Stimulated activated CD4-positive, alpha-beta T cell treated with anti-CD3 and anti-CD28 coated beads, Interleukin-2, amount 100 ng/mL, for 24 hours (primary cell): ENCODE measurements around the gene ADARB2.
"Not testable (repeated sequence)": the region's sequence is repeated elsewhere in the genome, so short reads cannot be mapped to it uniquely, and the experiment has no call there.

ENCODE experiments used
- DNase-seq, 2 donors: peaks; one replicate each; pipeline ENCODE4 v3.0.0-alpha.2; 2020

Gene ADARB2

GRCh38 chr10:1451362-1451888, 285.9 kb downstream of the ADARB2 start:
- DNase-seq: no peak

GRCh38 chr10:1449572-1450205, 287.6 kb downstream of the ADARB2 start:
- DNase-seq: no peak

DNA sequence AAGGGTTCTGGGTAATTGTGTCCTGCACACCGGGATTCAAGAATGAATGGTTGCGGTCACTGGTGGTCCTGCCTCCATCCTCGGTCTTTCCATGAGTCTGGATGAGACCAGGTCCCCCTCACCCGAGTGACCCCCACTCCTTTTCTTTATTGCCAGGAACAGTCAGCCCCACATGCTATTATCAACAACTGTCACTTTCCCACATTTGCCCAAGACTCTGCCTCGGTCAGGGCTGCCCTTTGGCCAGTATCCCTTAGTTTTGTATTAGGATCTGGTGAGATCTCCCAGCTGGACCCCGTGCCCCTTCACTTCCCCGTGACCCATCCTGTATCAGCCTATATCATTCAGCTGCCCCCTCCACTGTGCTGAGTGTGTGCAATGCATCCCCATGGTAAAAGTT, 288.3 kb downstream of the ADARB2 start:
- DNase-seq: no peak

DNA sequence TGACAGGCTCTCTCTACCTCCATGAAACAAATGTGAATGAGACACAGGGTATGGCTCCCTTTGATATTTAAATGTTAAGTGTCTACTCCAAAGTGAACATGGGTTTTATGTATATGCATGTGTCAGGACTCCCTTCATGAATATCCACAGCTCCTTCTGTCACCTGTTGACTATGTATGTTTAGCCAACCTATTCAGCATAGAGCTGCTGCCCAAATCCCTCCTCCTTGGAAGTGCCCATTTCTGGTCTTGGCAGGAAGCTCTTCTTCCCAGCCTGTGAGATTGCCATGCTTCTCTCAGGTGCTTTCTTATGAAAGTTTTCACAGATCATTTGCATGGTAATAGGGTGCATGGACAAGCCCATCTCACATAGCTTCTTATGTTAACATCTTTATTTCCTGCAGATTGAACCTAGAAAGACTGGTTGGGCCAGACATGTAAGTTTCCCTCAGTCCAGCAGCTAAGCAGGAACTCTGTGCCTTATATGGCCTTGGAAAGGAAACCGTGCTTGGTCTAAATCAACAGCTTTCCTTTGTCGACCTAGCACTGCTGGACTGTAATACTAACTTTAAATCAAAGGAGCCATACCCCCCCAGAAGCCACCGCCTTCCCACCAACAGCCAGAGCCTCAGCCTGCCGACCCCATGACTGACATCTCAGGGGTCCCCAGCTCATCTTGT, 288.9 kb downstream of the ADARB2 start:
- no peak for DNase-seq

GRCh38 chr10:1444826-1445225, 292.5 kb downstream of the ADARB2 start:
- no peak for DNase-seq

DNA sequence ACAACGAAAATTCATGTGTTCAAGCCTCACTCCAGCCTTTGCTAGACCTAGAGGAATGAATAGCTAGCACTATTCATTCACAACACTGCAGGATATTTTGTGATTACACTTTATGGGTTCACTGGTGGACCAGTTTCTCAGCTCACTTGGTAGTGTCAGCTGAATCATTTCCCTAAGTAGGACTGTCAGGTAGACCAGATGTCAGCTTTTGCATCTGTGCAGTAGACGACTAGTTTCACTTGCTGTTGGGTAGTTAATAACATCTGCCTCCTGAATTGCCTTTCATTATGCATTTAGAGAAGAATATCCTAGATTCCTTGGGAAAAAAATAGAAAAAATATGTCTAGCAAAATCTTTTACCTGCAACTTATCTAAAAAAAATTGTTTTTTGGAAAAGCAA, 296.4 kb downstream of the ADARB2 start:
- DNase-seq: no peak

DNA sequence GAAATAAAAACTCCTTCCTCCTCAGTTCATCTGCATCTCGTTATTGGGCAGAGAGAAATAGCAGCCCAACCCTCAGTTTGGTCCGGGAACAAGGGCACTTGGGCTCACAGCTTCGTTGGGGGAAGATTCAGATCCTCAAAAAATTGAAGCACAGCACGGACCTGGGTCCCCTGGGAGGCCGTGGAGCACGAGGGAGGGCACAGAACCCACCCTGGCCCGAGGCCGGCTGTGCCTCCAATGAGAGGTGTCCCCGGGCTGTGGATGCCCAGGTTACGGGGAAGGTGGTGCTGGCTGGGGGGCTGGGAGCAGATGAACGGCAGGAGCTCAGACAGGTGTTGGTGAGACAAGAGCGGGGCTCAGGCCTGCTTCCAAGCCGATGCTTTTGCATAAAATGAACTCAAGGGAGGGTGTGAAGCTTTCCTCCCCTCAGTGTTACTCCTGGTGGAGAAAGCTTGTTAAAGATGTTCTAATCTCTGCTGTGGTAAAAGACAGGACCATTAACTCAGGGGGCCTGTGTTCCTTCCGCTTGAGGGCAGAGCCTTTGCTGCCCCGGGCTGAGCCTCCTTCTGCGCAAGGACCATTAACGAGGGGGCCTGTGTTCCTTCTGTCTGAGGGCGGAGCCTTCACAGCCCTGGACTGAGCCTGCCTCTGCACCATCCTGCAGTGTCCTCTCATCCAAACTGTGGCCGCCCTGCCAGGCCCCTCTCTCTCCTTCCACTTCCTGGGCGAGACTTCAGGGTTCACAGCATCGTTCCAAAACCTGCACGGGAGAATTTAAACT, 302.2 kb downstream of the ADARB2 start:
- DNase-seq: no peak

GRCh38 chr10:1434202-1434601, 303.1 kb downstream of the ADARB2 start:
- DNase-seq: no peak

- no peak for DNase-seq
Measured at GRCh38 chr10:1432161-1432560, 305.2 kb downstream of the ADARB2 start.

DNA sequence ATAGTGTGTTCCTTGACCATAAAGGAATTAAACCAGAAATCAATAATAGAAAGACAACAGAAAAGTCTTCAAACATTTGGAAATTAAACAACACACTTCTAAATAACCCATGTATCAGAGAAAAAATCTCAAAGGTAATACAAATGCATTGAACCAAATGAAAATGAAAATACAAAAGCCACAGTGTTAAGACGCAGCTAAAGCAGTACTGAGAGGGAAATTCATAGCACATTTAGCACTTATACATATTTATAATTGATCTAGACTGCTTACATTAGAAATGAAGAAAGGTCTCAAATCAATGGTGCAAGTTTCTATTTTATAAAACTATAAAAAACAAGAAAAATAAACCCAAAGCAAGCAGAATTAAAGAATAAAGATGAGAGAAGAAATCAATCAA, 306.1 kb downstream of the ADARB2 start:
- no peak for DNase-seq

DNA sequence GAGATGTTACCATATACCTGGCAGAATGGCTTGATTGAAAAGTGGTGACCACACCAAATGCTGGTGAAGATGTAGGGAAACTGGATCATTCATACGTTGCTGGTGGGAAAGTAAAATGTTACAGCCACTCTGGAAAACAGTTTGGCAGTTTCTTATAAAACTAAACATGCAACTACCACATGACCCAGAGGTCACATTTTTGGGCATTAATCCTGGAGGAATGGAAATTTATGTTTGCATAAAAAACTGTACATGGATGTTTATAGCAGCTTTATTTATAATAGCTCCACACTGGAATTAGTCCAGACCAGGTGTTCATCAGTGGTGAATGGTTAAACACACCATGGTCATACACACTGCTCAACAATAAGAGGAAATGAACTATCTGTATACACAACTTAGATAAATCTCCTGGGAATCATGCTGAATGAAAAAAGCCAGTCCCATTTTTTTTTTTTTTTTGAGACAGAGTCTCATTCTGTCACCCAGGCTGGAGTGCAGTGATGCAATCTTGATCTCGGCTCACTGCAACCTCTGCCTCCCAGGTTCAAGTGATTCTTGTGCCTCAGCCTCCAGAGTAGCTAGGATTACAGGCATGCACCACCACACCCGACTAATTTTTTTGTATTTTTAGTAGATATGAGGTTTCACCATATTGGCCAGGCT, 309.7 kb downstream of the ADARB2 start:
- not testable (repeated sequence) for DNase-seq

GRCh38 chr10:1426786-1427185, 310.5 kb downstream of the ADARB2 start:
- DNase-seq: no peak

GRCh38 chr10:1425879-1426278, 311.4 kb downstream of the ADARB2 start:
- no peak for DNase-seq

DNA sequence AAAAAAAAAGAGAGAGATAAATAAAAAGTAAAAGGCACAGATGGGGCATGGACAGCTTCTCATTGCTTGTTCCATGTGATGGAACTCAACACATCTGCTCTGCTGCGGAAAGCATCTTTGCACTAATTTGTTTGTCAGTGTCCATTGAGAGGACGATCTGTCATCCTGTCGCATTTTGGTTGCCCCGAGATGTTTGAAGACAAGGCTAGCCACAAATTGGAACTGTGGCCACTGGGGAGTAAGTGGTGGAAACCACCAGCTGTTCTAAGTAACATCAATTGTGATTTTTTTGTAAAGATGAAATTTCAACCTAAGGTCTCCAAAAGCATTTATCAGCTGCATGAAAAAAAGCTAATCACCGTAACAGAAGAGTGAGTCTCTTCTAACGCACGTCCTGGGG, 312.7 kb downstream of the ADARB2 start:
- no peak for DNase-seq

DNA sequence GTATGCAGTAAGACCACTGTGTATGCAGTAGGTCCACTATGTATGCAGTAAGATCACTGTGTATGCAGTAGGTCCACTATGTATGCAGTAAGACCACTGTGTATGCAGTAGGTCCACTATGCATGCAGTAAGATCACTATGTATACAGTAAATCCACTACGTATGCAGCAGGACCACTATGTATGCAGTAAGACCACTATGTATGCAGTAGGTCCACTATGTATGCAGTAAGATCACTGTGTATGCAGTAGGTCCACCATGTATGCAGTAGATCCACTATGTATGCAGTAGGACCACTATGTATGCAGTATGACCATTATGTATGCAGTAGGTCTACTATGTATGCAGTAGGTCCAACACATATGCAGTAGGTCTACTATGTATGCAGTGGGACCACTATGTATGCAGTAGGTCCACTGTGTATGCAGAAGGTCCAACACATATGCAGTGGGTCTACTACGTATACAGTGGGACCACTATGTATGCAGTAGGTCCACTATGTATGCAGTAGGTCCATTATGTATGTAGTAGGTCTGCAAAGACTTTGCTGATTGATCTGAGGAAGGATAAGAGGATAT, 313.6 kb downstream of the ADARB2 start:
- DNase-seq: no peak

DNA sequence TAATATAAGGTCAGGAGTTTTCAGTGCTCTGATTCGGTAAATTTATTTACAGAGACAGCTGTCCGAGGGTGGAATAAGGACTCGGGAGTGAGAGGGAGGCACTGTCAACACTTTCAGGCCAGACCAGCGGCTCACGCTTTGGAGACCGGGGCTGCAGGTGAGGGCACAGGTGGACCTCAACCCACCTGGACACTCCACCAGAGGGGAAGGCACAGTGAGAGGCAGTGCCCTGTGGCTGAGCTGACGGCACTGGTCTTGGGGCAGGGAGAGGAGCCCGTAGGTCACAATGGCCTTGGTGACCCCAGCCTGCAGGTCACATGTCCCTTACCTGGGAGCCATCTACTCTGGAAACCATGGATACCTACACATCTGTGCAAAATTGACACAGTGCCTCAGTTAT, 315.1 kb downstream of the ADARB2 start:
- DNase-seq: no peak

- peak; percentile 72 to 79 for DNase-seq
Measured at GRCh38 chr10:1420661-1421362, 316.5 kb downstream of the ADARB2 start.

DNA sequence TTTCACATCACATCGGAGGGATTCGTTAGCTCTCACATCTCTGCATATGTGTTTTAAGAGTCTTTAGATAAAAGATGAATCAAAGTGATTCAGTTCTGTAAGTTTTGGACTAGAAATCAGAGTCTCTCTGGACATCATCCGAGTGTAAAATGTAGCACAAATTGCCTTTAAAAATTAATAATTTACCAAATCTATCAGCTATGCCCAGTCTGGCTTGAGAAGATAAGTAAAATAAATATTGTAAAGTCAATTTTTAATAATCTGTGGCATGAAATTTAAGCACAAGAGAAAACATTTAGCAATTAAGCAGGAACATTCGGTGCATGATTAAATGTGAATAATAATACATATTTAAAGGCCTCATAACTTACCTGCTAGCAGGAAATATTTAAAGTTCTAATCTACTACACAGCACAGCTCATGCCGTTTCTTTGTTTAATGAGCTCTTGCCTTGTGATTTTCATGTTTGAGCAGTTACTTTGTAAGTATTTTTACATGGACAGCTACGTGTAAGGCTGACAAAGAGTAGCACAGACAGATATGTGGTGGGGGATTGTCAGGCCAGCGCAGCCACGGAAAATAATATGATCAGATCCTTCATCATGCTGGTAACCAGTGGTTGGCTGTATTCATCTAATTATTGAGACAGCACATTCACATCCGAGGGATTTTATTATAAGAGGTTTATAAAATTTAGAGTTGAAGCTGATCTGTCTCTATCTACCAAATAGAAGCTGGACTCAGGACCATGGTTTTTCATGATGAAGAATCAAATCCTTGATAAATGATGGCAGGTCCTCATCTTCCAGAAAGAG, 317.3 kb downstream of the ADARB2 start:
- no peak for DNase-seq

DNA sequence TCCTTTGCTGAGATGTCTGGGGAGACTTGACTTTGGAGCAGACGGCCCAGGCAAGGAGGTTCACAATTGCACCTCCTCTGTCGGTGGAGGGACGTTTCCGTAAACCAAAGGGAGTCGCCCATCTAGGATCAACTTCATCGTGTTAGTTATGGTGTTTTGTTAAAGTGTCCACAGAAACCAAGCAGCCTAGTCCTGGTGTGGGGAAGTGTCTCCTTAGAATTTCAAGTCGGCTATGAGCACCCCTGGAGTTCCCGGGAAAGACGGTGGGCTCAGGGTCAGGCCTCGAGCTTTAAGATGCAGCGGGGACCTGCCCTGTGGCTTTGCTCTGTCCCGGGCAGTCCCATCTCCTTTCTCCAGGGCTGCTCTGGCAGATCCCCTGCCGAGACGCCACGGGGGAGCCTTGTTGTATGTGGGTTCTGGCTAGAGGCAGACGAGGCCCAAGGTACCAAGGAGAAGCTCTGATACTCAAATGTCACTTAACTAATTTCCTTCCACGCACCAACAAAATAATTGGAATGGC, 319.2 kb downstream of the ADARB2 start:
- no peak for DNase-seq

- no peak for DNase-seq
Measured at GRCh38 chr10:1417574-1417973, 319.8 kb downstream of the ADARB2 start.

GRCh38 chr10:1416456-1417037, 320.8 kb downstream of the ADARB2 start:
- DNase-seq: no peak
